GDM1 (cell line): ENCODE data around the gene PLGRKT.

Experiments
- DNase-seq: peaks from one replicate; lab custom pipeline; 2025; lab: John Stamatoyannopoulos, UW

The PLGRKT gene

GRCh38 chr9:5310851-5311250 lies 126.9 kb downstream of the PLGRKT start:
- no peak for DNase-seq
